ENCODE measurements around the gene S1PR4. TPM values are rescaled to one million over a fixed set of nuclear protein-coding genes. Genes with fewer than 3 reads are reported as not detected.

S1PR4 gene
- total and polyA plus RNA-seq, 3 experiments from 2014 or later: 64.3 to 494 (median 68.9) TPM

DNA sequence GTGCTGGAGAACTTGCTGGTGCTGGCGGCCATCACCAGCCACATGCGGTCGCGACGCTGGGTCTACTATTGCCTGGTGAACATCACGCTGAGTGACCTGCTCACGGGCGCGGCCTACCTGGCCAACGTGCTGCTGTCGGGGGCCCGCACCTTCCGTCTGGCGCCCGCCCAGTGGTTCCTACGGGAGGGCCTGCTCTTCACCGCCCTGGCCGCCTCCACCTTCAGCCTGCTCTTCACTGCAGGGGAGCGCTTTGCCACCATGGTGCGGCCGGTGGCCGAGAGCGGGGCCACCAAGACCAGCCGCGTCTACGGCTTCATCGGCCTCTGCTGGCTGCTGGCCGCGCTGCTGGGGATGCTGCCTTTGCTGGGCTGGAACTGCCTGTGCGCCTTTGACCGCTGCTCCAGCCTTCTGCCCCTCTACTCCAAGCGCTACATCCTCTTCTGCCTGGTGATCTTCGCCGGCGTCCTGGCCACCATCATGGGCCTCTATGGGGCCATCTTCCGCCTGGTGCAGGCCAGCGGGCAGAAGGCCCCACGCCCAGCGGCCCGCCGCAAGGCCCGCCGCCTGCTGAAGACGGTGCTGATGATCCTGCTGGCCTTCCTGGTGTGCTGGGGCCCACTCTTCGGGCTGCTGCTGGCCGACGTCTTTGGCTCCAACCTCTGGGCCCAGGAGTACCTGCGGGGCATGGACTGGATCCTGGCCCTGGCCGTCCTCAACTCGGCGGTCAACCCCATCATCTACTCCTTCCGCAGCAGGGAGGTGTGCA lies 587 bp downstream of the S1PR4 start:
- DNase-seq: peak in 1 of 5 donors; percentile 23
- H3K4me1 ChIP-seq (ENCODE audit: insufficient read depth, low read length): peaks cover 45% of the 10 kb centered on the region
- H3K4me3 Mint-ChIP-seq: peak overlapping the region; percentile 91 to 100 (median 99)
- H3K27ac Mint-ChIP-seq: peak overlapping the region; percentile 87 to 99 (median 96)
- ChIA-PET CTCF (no interaction called here), POLR2A (interaction anchor here (1.6 kb wide), 1 partner anchor 50 kb away, joined by 5 read pairs; no protein-coding TSS in a partner anchor)
- H3K27ac ChIP-seq (ENCODE audit: low read depth, low read length): peak overlapping the region; percentile 73
- peaks cover 6 to 53% (median 16%) of the 10 kb centered on the region in 3 donors for H3K36me3 Mint-ChIP-seq
- no peaks in the 10 kb centered on the region for H3K9me3 ChIP-seq (ENCODE audit: low read length)
- H3K4me1 Mint-ChIP-seq: peaks cover 31 to 46% (median 35%) of the 10 kb centered on the region in 3 donors
- H3K36me3 ChIP-seq (ENCODE audit: insufficient read depth, low read length): peaks cover 7% of the 10 kb centered on the region
- peak overlapping the region; percentile 94 for H3K4me3 ChIP-seq (ENCODE audit: low read length)
- no peaks in the 10 kb centered on the region for H3K9me3 Mint-ChIP-seq
- no peaks in the 10 kb centered on the region for H3K27me3 ChIP-seq (ENCODE audit: insufficient read depth, low read length, poor library complexity, severe bottlenecking)
- H3K27me3 Mint-ChIP-seq: no peaks in the 10 kb centered on the region

DNA sequence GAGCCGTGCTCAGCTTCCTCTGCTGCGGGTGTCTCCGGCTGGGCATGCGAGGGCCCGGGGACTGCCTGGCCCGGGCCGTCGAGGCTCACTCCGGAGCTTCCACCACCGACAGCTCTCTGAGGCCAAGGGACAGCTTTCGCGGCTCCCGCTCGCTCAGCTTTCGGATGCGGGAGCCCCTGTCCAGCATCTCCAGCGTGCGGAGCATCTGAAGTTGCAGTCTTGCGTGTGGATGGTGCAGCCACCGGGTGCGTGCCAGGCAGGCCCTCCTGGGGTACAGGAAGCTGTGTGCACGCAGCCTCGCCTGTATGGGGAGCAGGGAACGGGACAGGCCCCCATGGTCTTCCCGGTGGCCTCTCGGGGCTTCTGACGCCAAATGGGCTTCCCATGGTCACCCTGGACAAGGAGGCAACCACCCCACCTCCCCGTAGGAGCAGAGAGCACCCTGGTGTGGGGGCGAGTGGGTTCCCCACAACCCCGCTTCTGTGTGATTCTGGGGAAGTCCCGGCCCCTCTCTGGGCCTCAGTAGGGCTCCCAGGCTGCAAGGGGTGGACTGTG lies 1.2 kb downstream of the S1PR4 start:
- Histone ChIP-seq H3K27me3 (ENCODE audit: insufficient read depth, low read length, poor library complexity, severe bottlenecking) (no peaks in the 10 kb centered on the region), H3K36me3 (ENCODE audit: insufficient read depth, low read length) (peaks cover 7% of the 10 kb centered on the region), H3K4me1 (ENCODE audit: insufficient read depth, low read length) (peaks cover 51% of the 10 kb centered on the region), H3K27ac (ENCODE audit: low read depth, low read length) (peak overlapping the region; percentile 73), H3K9me3 (ENCODE audit: low read length) (no peaks in the 10 kb centered on the region), H3K4me3 (ENCODE audit: low read length) (peak overlapping the region; percentile 94)
- H3K4me1 Mint-ChIP-seq: peaks cover 37 to 52% (median 42%) of the 10 kb centered on the region in 3 donors
- CTCF ChIA-PET: no interaction called here
- POLR2A ChIA-PET: interaction anchor here (1.6 kb wide), 1 partner anchor 51 kb away, joined by 5 read pairs; no protein-coding TSS in a partner anchor
- peak in 1 of 5 donors; percentile 30 for DNase-seq
- H3K27ac Mint-ChIP-seq: peak overlapping the region; percentile 87 to 99 (median 96)
- peaks cover 6 to 60% (median 16%) of the 10 kb centered on the region in 3 donors for H3K36me3 Mint-ChIP-seq
- no peaks in the 10 kb centered on the region for H3K27me3 Mint-ChIP-seq
- H3K4me3 Mint-ChIP-seq: peak overlapping the region; percentile 91 to 100 (median 99)
- H3K9me3 Mint-ChIP-seq: no peaks in the 10 kb centered on the region

- ChIA-PET POLR2A (interaction anchor here (0.6 to 1.3 kb wide), 5 partner anchors 15 to 1733 kb away, joined by 3 to 5 read pairs (median 4); no protein-coding TSS in a partner anchor), CTCF (interaction anchor here (0.7 to 1.2 kb wide), 6 partner anchors 21 to 708 kb away, joined by 3 to 4 read pairs (median 3); partner anchors contain the start of gene GADD45B)
- Histone ChIP-seq H3K4me3 (ENCODE audit: low read length) (no peak overlapping the region), H3K4me1 (ENCODE audit: insufficient read depth, low read length) (peaks cover 56% of the 10 kb centered on the region), H3K27me3 (ENCODE audit: insufficient read depth, low read length, poor library complexity, severe bottlenecking) (no peaks in the 10 kb centered on the region), H3K36me3 (ENCODE audit: insufficient read depth, low read length) (peaks cover 7% of the 10 kb centered on the region), H3K27ac (ENCODE audit: low read depth, low read length) (peak overlapping the region; percentile 3), H3K9me3 (ENCODE audit: low read length) (no peaks in the 10 kb centered on the region)
- peaks cover 53 to 63% (median 53%) of the 10 kb centered on the region in 3 donors for H3K4me1 Mint-ChIP-seq
- H3K27ac Mint-ChIP-seq: peak overlapping the region; percentile 6 to 97 (median 90)
- H3K27me3 Mint-ChIP-seq: no peaks in the 10 kb centered on the region
- H3K4me3 Mint-ChIP-seq: peak overlapping the region; percentile 91 to 98 (median 96)
- peaks cover 6 to 69% (median 16%) of the 10 kb centered on the region in 3 donors for H3K36me3 Mint-ChIP-seq
- no peak for DNase-seq
- no peaks in the 10 kb centered on the region for H3K9me3 Mint-ChIP-seq
Measured at GRCh38 chr19:3183721-3184641, 5.4 kb downstream of the S1PR4 start.

DNA sequence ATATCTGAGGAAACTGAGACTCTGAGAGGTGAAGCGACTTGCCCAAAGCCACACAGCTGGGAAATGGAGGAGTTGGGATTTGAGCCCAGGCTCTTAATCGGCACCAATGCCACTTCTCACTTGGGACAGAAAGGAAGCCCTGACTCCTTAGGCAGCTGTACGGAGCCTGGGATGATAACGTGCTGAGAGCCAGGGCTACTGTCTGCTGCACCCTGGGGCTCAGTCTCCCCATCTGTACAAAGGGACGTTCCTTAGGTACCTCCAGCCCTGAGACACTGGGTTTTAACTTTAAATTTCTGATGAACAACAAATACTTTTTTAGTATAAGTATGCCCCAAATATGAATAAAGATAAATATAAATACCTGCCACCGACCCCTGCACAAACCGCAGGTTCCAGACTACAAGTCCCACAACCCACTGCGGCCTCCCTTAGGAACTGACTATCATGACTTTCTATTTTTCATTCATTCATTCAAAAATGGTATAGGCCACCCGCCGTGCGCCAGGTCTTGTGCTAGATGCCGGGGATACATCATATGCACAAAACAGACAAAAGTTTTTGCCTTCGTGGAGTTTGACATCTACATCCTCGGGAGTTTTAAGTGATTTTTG lies 6.4 kb downstream of the S1PR4 start:
- no peaks in the 10 kb centered on the region for H3K9me3 ChIP-seq (ENCODE audit: low read length)
- H3K36me3 Mint-ChIP-seq: peaks cover 6 to 63% (median 16%) of the 10 kb centered on the region in 3 donors
- no peaks in the 10 kb centered on the region for H3K27me3 ChIP-seq (ENCODE audit: insufficient read depth, low read length, poor library complexity, severe bottlenecking)
- peaks cover 7% of the 10 kb centered on the region for H3K36me3 ChIP-seq (ENCODE audit: insufficient read depth, low read length)
- peaks cover 57 to 67% (median 58%) of the 10 kb centered on the region in 3 donors for H3K4me1 Mint-ChIP-seq
- peak in 3 of 5 donors; percentile 59 to 83 (median 62) for DNase-seq
- no peaks in the 10 kb centered on the region for H3K9me3 Mint-ChIP-seq
- POLR2A ChIA-PET: interaction anchor here (0.6 to 1.3 kb wide), 4 partner anchors 8 to 234 kb away, joined by 3 to 5 read pairs (median 4); no protein-coding TSS in a partner anchor
- H3K4me1 ChIP-seq (ENCODE audit: insufficient read depth, low read length): peaks cover 62% of the 10 kb centered on the region
- H3K4me3 ChIP-seq (ENCODE audit: low read length): peak overlapping the region; percentile 92
- peak overlapping the region; percentile 64 for H3K27ac ChIP-seq (ENCODE audit: low read depth, low read length)
- H3K27ac Mint-ChIP-seq: peak overlapping the region; percentile 84 to 98 (median 94)
- CTCF ChIA-PET: interaction anchor here (1.0 kb wide), 1 partner anchor 22 kb away, joined by 3 read pairs; no protein-coding TSS in a partner anchor
- H3K27me3 Mint-ChIP-seq: no peaks in the 10 kb centered on the region
- H3K4me3 Mint-ChIP-seq: peak overlapping the region; percentile 91 to 98 (median 96)

DNA sequence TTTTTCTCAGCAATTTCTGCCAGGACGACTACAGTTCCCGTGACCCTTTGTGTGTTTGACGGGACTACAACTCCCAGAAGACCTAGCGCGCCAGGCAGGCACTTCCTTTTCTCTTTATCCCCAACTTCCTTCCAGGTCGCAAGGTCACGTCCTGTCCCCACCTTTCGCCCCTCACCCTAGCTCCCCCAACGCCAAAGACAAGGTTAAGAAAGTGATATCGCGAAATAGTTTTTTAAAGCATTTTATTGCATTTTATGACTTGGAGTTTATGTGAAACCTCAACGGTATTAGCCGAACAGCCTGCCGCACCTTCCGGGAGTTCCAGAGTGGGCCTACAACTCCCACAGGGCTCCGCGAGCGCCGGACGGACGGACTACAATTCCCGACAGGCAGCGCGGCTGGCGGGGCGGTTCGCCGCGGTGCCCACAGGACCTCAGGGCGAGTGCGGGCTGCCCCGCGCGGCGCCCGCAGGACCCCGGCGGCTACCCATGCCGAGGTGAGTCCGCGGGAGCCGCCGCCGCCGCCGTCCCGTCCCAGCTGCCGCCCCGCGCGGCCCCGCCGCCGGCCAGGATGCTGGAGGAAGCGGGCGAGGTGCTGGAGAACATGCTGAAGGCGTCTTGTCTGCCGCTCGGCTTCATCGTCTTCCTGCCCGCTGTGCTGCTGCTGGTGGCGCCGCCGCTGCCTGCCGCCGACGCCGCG lies 7.0 kb downstream of the S1PR4 start, which contains the start of gene NCLN:
Gene NCLN (plus strand): TSS at position 470 of the 699 bp plus-strand sequence. CDS start 101 bp downstream, at position 571.
- CTCF ChIA-PET: no interaction called here
- H3K4me1 Mint-ChIP-seq: peaks cover 56 to 66% (median 58%) of the 10 kb centered on the region in 3 donors
- POLR2A ChIA-PET: interaction anchor here (0.6 to 1.3 kb wide), 3 partner anchors 9 to 235 kb away, joined by 3 to 5 read pairs (median 3); no protein-coding TSS in a partner anchor

GRCh38 chr19:3186160-3186688 lies 7.7 kb downstream of the S1PR4 start:
- Mint-ChIP-seq H3K9me3 (no peaks in the 10 kb centered on the region), H3K27me3 (no peaks in the 10 kb centered on the region), H3K4me1 (peaks cover 57 to 66% (median 62%) of the 10 kb centered on the region in 3 donors), H3K27ac (peak overlapping the region in 7 of 8 donors; percentile 16 to 88 (median 72)), H3K36me3 (peaks cover 4 to 54% (median 5%) of the 10 kb centered on the region in 3 donors), H3K4me3 (peak overlapping the region; percentile 82 to 92 (median 87))
- Histone ChIP-seq H3K4me1 (ENCODE audit: insufficient read depth, low read length) (peaks cover 62% of the 10 kb centered on the region), H3K36me3 (ENCODE audit: insufficient read depth, low read length) (no peaks in the 10 kb centered on the region), H3K9me3 (ENCODE audit: low read length) (no peaks in the 10 kb centered on the region), H3K27me3 (ENCODE audit: insufficient read depth, low read length, poor library complexity, severe bottlenecking) (no peaks in the 10 kb centered on the region), H3K27ac (ENCODE audit: low read depth, low read length) (peak overlapping the region; percentile 72), H3K4me3 (ENCODE audit: low read length) (peak overlapping the region; percentile 69)
- no peak for DNase-seq
- ChIA-PET POLR2A (interaction anchor here (0.6 to 1.3 kb wide), 2 partner anchors 47 to 236 kb away, joined by 3 read pairs; no protein-coding TSS in a partner anchor), CTCF (interaction anchor here (0.6 kb wide), 1 partner anchor 13 kb away, joined by 3 read pairs; no protein-coding TSS in a partner anchor)

More for the DNA sequence above, 7.0 kb downstream of the S1PR4 start, which contains the start of gene NCLN:
- Mint-ChIP-seq H3K27ac (peak within 1 kb of the TSS; percentile 84 to 98 (median 94)), H3K27me3 (no peaks in the 10 kb centered on the region), H3K9me3 (no peaks in the 10 kb centered on the region), H3K4me3 (peak within 1 kb of the TSS; percentile 91 to 98 (median 96)), H3K36me3 (peaks cover 4 to 56% (median 9%) of the 10 kb centered on the region in 3 donors)
- Histone ChIP-seq H3K36me3 (ENCODE audit: insufficient read depth, low read length) (peaks cover 6% of the 10 kb centered on the region), H3K4me1 (ENCODE audit: insufficient read depth, low read length) (peaks cover 62% of the 10 kb centered on the region), H3K4me3 (ENCODE audit: low read length) (peak within 1 kb of the TSS; percentile 92), H3K9me3 (ENCODE audit: low read length) (no peaks in the 10 kb centered on the region), H3K27ac (ENCODE audit: low read depth, low read length) (peak within 1 kb of the TSS; percentile 72), H3K27me3 (ENCODE audit: insufficient read depth, low read length, poor library complexity, severe bottlenecking) (no peaks in the 10 kb centered on the region)
- DNase-seq: peak; percentile 88 to 96 (median 92)
